Progenitor cell of endocrine pancreas (in vitro differentiated cells): ENCODE measurements around the gene CCDC192. TPM values are rescaled to one million over a fixed set of nuclear protein-coding genes. Genes with fewer than 3 reads are reported as not detected.
"Not testable (repeated sequence)": the region's sequence is repeated elsewhere in the genome, so short reads cannot be mapped to it uniquely, and the experiment has no call there.

Experiments
- DNase-seq: peaks from one replicate; pipeline ENCODE4 v3.0.0; 2021; ENCODE audit warnings: low spot score; ENCODE audit not compliant: unreplicated experiment
- H3K27ac Mint-ChIP-seq: 2 replicates; pipeline ENCODE4 v1.8.0; 2021; ENCODE audit warnings: mild to moderate bottlenecking, moderate library complexity, mixed read lengths
- H3K27me3 Mint-ChIP-seq: 2 replicates; pipeline ENCODE4 v1.8.0; 2021; ENCODE audit warnings: mixed read lengths
- H3K36me3 Mint-ChIP-seq: 2 replicates; pipeline ENCODE4 v1.8.0; 2022; ENCODE audit warnings: mixed read lengths; ENCODE audit not compliant: insufficient read depth
- H3K4me1 Mint-ChIP-seq: 2 replicates; pipeline ENCODE4 v1.8.0; 2021; ENCODE audit warnings: low read depth, mixed read lengths
- H3K4me3 Mint-ChIP-seq: 2 replicates; pipeline ENCODE4 v1.8.0; 2021; ENCODE audit warnings: low read depth, mild to moderate bottlenecking, moderate library complexity, mixed read lengths
- H3K9me3 Mint-ChIP-seq: 2 replicates; pipeline ENCODE4 v1.8.0; 2021; ENCODE audit warnings: low read depth, mixed read lengths
- CTCF ChIP-seq: fragments of 200-600 bp; sonication (generic); IDR thresholded peaks from one replicate; pipeline ENCODE4 v1.5.0; 2021; ENCODE audit warnings: antibody characterized with exemption, mild to moderate bottlenecking; ENCODE audit not compliant: unreplicated experiment
- total RNA-seq: library from RNA; stranded (reverse); gene quantifications from 2 replicates; pipeline ENCODE4 v1.2.1, GENCODE V29; 2021

Gene CCDC192
- total RNA-seq, 1 donor from 2014 or later, result not detected

GRCh38 chr5:127777957-127778356, 74.8 kb downstream of the CCDC192 start:
- H3K36me3 Mint-ChIP-seq, result peaks cover 3% of the 10 kb centered on the region
- H3K27me3 Mint-ChIP-seq, result no peaks in the 10 kb centered on the region
- TF ChIP-seq CTCF, result no peak
- DNase-seq, result no peak
- H3K9me3 Mint-ChIP-seq, result peaks cover 49% of the 10 kb centered on the region
- no peak overlapping the region for H3K4me3 Mint-ChIP-seq
- H3K27ac Mint-ChIP-seq, result no peak overlapping the region
- H3K4me1 Mint-ChIP-seq, result peaks cover 2% of the 10 kb centered on the region

GRCh38 chr5:127782450-127782849, 79.3 kb downstream of the CCDC192 start:
- H3K27ac Mint-ChIP-seq, result not testable (repeated sequence)

GRCh38 chr5:127785098-127785927, 82.1 kb downstream of the CCDC192 start:
- peaks cover 21% of the 10 kb centered on the region for H3K9me3 Mint-ChIP-seq
- H3K36me3 Mint-ChIP-seq, result peaks cover 2% of the 10 kb centered on the region
- H3K4me1 Mint-ChIP-seq, result peaks cover 13% of the 10 kb centered on the region
- H3K4me3 Mint-ChIP-seq, result no peak overlapping the region
- DNase-seq, result no peak
- no peak overlapping the region for H3K27ac Mint-ChIP-seq
- H3K27me3 Mint-ChIP-seq, result no peaks in the 10 kb centered on the region
- TF ChIP-seq CTCF, result no peak

More at GRCh38 chr5:127782450-127782849, 79.3 kb downstream of the CCDC192 start:
- Mint-ChIP-seq H3K4me1 (peaks cover 13% of the 10 kb centered on the region), H3K9me3 (peaks cover 33% of the 10 kb centered on the region)
- H3K4me3 Mint-ChIP-seq, DNase-seq, H3K36me3 Mint-ChIP-seq, H3K27me3 Mint-ChIP-seq: not testable (repeated sequence)

GRCh38 chr5:127791439-127791838, 88.2 kb downstream of the CCDC192 start:
- Mint-ChIP-seq H3K9me3 (peaks cover 7% of the 10 kb centered on the region), H3K36me3 (no peaks in the 10 kb centered on the region), H3K27me3 (no peaks in the 10 kb centered on the region), H3K4me3 (no peak overlapping the region), H3K27ac (no peak overlapping the region), H3K4me1 (no peaks in the 10 kb centered on the region)
- DNase-seq, result no peak
- no peak for TF ChIP-seq CTCF

GRCh38 chr5:127791908-127792307, 88.7 kb downstream of the CCDC192 start:
- H3K36me3 Mint-ChIP-seq, DNase-seq, H3K27ac Mint-ChIP-seq, H3K4me1 Mint-ChIP-seq, H3K27me3 Mint-ChIP-seq, H3K9me3 Mint-ChIP-seq, H3K4me3 Mint-ChIP-seq: not testable (repeated sequence)

- H3K36me3 Mint-ChIP-seq, result no peaks in the 10 kb centered on the region
- H3K27me3 Mint-ChIP-seq, result no peaks in the 10 kb centered on the region
- no peak for TF ChIP-seq CTCF
- H3K27ac Mint-ChIP-seq, result no peak overlapping the region
- H3K4me3 Mint-ChIP-seq, result no peak overlapping the region
- no peaks in the 10 kb centered on the region for H3K4me1 Mint-ChIP-seq
- peaks cover 7% of the 10 kb centered on the region for H3K9me3 Mint-ChIP-seq
- no peak for DNase-seq
Measured at GRCh38 chr5:127793052-127793451, 89.9 kb downstream of the CCDC192 start.
